ENCODE results near the gene ZNF195.
"Not testable (repeated sequence)": the region's sequence is repeated elsewhere in the genome, so short reads cannot be mapped to it uniquely, and the experiment has no call there.

Gene ZNF195

GRCh38 chr11:3378426-3379423, at the start of gene ZNF195:
Gene ZNF195 (minus strand): TSS chr11:3379146. CDS start chr11:3379040, 106 bp downstream.
- peak; percentile 96 for DNase-seq (ENCODE audit: low read depth)

DNA sequence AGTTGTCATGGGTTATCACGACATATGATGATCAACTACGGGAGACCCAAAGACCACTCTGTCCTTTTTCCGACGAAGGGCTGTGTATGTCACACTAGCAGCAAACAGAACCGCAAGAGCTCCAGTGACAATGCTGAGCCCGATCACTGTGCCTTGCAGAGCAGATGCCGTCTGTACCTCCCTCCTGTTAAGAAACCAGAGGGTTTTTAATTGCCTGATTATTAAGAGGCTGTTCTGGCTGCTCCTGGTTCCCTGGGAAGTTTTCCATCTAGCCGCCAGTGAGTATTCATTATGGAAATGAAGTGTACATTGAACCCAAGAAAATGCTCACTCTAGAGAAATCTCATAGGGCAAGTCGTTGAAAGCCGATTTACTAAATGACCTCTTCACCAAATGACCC, 49.1 kb upstream of the ZNF195 start:
- DNase-seq (ENCODE audit: low read depth): not testable (repeated sequence)

DNA sequence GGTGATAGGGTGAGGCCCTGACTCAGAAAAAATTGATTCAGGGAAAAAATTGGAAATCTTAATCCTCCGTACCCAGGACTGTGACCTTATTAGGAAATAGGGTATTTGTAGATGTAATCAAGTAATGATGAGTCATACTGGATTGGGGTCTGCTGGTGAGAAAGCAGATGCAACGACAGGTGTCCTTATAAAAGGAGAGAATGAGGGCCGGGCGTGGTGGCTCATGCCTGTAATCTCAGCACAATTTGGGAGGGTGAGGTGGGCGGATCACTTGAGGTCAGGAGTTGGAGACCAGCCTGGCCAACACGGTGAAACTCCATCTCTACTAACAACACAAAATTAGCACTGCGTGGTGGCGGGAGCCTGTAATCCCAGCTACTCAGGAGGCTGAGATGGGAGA, 47.6 kb upstream of the ZNF195 start:
- DNase-seq (ENCODE audit: low read depth): not testable (repeated sequence)

- not testable (repeated sequence) for DNase-seq (ENCODE audit: low read depth)
Observed at GRCh38 chr11:3423928-3424327, 45.0 kb upstream of the ZNF195 start.

GRCh38 chr11:3423138-3423731, 44.3 kb upstream of the ZNF195 start:
- not testable (repeated sequence) for DNase-seq (ENCODE audit: low read depth)

- DNase-seq (ENCODE audit: low read depth): peak; percentile 96
Observed at GRCh38 chr11:3422380-3423137, 43.6 kb upstream of the ZNF195 start.

GRCh38 chr11:3421608-3422379, 42.8 kb upstream of the ZNF195 start:
- DNase-seq (ENCODE audit: low read depth): peak; percentile 6

DNA sequence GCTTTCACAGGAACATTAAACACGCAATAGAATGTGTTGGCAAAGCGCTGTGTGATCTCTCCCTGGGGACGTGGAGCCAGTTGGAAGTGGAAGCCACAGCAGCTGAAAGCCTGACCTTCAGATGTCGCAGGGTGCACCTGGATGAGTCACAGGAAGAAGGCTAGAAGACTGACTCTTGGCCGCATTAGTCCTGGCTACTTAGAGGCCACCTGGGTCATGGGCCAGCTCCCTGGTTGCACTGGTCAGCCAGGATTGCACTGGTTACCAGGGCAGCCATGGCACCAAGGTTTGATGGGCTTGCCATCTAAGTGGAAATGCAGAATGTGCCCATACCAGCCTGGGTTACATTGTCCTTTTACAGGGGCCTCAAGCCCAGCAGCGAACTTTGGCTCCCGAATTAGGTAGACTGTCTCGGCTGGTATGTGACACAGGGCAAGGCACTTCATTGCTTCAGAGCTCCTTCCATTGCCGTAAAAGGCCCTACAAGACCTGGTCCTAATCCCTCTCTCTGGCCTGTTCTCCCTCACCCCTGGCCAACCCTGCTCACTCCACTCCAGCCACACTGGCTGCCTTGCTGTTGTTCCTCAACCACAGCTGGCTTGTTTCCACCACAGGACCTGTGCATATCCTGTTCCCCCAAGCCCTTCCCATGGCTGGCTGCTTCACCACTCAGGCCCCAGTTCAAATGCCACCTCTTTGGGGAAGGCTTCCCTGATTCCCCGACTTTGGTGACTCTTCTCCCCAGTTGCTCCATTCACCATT, 41.5 kb upstream of the ZNF195 start:
- not testable (repeated sequence) for DNase-seq (ENCODE audit: low read depth)

DNA sequence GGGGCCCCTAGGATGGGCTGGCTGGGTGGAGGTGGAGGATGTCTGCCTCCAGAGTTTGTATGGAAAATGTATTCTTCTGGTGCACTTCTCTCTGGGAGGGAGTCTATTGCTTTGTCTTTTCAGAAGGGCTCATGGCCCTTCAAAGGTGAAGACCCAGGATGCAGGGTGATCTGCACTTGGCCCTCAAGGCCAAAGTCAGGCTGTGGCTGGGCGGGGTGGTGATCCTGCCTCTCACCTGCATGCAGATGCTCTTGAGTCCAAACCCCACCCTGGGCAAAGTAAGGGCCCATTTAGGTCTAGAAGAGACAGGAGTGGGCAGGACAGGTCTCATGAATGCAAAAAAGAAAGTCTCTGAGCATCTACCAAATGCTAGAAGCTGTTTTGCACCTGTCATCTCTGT, 40.5 kb upstream of the ZNF195 start:
- not testable (repeated sequence) for DNase-seq (ENCODE audit: low read depth)

DNA sequence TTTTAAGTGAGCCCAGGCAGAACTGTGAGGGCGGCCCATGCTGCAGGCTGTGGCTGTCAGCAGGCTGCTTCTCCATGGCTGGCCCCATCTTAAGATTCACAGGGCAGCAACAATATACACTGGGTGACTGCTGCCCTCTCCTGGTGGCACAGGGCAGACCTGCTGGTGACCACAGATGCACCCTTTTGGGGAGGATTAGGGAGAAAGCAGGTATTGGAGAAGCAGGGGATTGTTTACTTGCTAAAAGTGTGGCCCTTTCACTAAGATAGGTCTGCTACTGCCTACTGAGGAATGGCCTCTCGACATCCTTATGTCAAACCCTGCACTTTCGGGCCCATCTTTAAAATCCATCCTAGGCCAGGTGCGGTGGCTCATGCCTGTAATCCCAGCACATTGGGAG, 38.1 kb upstream of the ZNF195 start:
- peak; percentile 46 for DNase-seq (ENCODE audit: low read depth)

- not testable (repeated sequence) for DNase-seq (ENCODE audit: low read depth)
Observed at GRCh38 chr11:3415301-3415700, 36.4 kb upstream of the ZNF195 start.

DNA sequence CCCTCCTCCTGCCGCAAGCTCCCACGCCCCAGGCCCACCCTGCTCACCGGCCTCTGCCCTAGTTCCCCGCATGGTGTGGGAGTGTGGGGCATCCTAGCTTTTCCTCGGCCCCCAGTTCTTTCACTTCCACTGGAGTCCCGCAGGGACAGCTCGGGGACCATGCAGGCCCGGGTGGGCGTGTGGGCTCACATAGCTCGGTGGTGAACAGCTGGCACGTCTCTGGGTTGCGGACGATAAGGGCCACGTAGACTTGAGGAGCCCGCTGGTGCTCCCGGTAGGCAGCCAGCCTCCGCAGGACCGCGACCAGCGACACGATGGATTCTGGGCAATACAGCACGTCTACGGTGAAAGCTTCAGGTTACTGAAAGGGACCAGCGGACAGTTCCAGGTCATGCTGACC, 34.7 kb upstream of the ZNF195 start:
- DNase-seq (ENCODE audit: low read depth): not testable (repeated sequence)

GRCh38 chr11:3412837-3413236, 33.9 kb upstream of the ZNF195 start:
- DNase-seq (ENCODE audit: low read depth): no peak

GRCh38 chr11:3408722-3409121, 29.8 kb upstream of the ZNF195 start:
- peak; percentile 61 for DNase-seq (ENCODE audit: low read depth)

DNA sequence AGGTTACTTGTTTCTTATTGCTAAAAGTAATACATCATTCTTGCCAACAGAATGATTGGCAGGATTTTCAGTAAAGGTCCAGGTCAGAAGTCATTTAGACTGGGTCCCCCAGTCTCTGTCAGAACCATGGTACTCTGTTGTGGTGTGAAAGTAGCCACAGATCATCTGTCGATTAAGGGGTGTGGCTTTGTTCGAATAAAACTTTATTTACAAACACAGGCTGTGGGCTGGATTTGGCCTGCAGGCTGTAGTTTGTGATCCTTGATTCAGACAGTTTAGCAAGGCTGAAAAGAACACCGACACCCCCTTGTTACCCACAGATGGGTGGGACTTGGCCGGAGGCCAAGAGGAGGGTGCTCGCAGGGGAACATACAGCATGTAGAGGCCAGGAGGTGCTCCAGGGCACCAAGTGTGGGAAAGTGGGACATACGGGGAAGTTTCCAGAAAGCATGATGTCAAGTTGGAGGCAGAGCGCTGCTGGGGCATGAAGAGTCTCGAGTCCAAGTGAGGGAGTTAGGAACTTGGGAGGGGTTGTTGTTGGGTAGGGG, 29.2 kb upstream of the ZNF195 start:
- not testable (repeated sequence) for DNase-seq (ENCODE audit: low read depth)

DNA sequence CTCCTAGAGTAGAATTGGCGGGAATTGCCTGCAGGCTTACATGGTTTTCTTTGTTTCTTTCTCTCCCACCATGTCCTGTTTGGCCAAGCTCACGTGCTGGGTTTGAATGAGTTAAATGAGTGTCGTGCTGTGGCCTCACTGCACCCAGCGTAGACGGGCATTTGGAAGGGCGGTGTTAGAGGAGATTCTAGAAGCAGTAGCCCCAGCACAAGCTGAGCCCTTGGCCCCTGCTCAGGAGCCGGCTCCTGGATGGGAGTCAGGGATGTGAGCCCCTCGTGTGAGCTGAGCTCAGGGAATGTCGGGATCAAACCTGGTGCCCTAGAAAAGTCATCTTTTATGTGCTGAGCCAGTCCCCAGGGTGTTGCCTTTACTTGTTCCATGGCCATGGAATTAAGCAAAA, 28.0 kb upstream of the ZNF195 start:
- not testable (repeated sequence) for DNase-seq (ENCODE audit: low read depth)

DNA sequence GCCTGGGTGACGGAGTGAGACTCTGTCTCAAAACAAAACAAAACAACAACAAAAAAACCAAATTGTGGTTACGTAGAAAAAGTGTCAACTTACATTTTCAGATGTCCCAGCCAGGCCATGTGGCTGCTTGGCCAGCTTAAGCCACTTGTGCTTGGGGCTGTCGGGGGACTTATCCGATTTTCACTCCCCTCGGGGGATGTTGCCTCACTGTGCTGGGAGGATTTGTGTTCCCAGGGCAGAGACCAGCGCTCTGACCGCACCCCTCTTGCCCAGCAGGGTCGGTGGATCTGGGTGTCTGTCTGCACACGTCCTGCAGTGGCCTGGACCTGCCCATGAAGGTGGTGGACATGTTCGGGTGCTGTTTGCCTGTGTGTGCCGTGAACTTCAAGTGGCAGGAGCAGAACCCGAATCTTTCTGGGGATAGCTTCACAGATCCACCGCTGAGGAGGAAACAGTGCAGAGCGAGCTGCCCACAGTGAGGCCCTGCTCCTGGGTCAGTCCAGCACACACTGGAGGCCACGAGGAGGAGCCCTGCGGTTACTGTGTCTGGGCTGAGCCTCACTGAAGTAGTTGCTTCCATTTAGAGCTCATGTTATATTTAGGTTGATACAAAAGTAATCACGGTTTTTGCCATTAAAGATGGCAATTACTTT, 27.4 kb upstream of the ZNF195 start:
- DNase-seq (ENCODE audit: low read depth): not testable (repeated sequence)

DNA sequence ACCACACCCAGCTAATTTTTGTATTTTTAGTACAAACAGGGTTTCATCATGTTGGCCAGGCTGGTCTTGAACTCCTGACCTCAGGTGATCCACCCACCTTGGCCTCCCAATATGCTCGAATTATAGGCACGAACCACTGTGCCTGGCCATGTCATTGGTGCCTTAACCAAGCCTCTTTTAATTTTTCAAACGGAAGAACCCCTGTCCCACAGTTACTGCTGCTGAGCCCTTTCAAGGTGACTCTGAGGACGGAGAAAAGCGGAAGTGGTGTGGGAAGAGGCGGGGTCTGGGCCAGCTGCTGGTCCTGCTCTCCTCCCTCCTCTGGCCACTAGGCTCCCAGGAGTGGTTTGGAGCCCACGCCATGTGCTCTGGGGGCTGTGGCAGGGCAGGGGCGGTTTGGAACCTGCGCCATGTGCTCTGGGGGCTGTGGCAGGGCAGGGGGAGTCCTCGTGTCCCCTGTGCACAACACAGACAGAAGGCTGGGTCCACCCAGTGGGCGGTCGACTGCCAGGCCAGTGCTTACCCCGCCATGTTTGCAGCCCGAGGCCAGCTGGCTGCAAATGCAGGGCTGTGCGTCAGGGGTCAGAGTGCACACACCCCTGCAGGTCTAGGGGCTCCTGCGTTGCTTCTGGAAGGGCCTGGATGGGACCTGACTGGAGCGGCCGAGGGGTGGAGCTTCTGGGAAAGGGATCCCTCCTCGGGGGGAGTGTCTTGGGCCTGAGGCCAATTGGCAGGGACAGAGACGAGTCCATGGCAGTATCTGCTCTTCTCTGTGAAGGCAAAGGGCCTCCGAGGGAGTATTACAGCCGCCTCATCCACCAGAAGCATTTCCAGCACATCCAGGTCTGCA, 25.4 kb upstream of the ZNF195 start:
- DNase-seq (ENCODE audit: low read depth): not testable (repeated sequence)

DNA sequence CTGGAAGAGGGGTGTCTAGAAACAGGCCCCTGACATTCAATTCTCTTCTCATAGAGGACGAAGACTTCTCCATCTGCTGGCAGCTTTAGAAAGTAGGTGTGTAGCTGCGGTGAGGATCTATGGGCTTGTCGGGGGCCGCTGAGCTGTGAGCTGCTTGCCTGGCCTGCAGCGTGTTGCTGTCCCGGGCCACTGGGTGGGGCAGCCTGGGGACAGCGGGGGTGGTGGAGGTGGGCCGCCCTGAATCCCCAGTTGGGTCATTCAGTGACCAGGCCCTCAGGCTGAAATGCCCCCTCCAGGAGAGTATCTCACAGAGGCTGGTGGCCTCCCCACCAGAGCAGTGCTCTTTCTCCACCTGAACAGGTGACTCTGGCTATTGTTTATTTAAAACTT, 23.9 kb upstream of the ZNF195 start:
- DNase-seq (ENCODE audit: low read depth): not testable (repeated sequence)

All from stimulated activated CD4-positive, alpha-beta T cell treated with anti-CD3 and anti-CD28 coated beads, Interleukin-2, amount 100 ng/mL, for 4 hours (primary cell).